Ascending aorta (tissue), 2 donors: ENCODE results near the gene CLP1. TPM values are rescaled to one million over a fixed set of nuclear protein-coding genes. Genes with fewer than 3 reads are reported as not detected.
A peak's percentile ranks its signal among the peaks of the same experiment; 100 is the strongest.

ENCODE experiments used
- DNase-seq, 2 donors: peaks; one replicate each; pipeline ENCODE4 v3.0.0-alpha.2; 2019; ENCODE audit warnings: low spot score in 2 of 2
- H3K27ac ChIP-seq, 2 donors: fragments of 200-600 bp; sonication (generic); one replicate each; pipeline ENCODE4 v1.5.1; 2016 to 2017; ENCODE audit warnings: mild to moderate bottlenecking in 1 of 2
- H3K27me3 ChIP-seq: fragments of 200-600 bp; sonication (generic); one replicate; pipeline ENCODE4 v1.5.1; 2017
- H3K36me3 ChIP-seq, 2 donors: fragments of 200-600 bp; sonication (generic); one replicate each; pipeline ENCODE4 v1.5.1; 2016
- H3K4me1 ChIP-seq, 2 donors: fragments of 200-600 bp; sonication (generic); one replicate each; pipeline ENCODE4 v1.5.1; 2016 to 2017; ENCODE audit warnings: mild to moderate bottlenecking in 1 of 2
- H3K4me3 ChIP-seq, 2 donors: fragments of 200-600 bp; sonication (generic); one replicate each; pipeline ENCODE4 v1.5.1; 2016 to 2017; ENCODE audit warnings: mild to moderate bottlenecking in 1 of 2
- H3K9me3 ChIP-seq, 2 donors: fragments of 200-600 bp; sonication (generic); one replicate each; pipeline ENCODE4 v1.5.1; 2016
- intact Hi-C: fragments of 100-400 bp; cut with DNase I; formaldehyde crosslinking; loops from one replicate; pipeline ENCODE4 v1.15.1; 2023
- total RNA-seq: library from RNA; depleted of rRNA; stranded (reverse); fragments of >200 nt; gene quantifications from one replicate; pipeline ENCODE4 v1.1.0, GENCODE V29; 2016
- TF ChIP-seq, protein P1 (sequence below), 3 experiments: fragments of 200-600 bp in 2 of 3; fragments of 450-650 bp in 1 of 3; sonication (generic) in 2 of 3; IDR thresholded peaks; one replicate each; pipeline ENCODE4 v1.5.1; 2016 to 2019; ENCODE audit warnings: antibody characterized with exemption in 3 of 3, mild to moderate bottlenecking in 1 of 3, moderate library complexity in 1 of 3

The CLP1 gene
- 1.2 TPM for total RNA-seq

DNA sequence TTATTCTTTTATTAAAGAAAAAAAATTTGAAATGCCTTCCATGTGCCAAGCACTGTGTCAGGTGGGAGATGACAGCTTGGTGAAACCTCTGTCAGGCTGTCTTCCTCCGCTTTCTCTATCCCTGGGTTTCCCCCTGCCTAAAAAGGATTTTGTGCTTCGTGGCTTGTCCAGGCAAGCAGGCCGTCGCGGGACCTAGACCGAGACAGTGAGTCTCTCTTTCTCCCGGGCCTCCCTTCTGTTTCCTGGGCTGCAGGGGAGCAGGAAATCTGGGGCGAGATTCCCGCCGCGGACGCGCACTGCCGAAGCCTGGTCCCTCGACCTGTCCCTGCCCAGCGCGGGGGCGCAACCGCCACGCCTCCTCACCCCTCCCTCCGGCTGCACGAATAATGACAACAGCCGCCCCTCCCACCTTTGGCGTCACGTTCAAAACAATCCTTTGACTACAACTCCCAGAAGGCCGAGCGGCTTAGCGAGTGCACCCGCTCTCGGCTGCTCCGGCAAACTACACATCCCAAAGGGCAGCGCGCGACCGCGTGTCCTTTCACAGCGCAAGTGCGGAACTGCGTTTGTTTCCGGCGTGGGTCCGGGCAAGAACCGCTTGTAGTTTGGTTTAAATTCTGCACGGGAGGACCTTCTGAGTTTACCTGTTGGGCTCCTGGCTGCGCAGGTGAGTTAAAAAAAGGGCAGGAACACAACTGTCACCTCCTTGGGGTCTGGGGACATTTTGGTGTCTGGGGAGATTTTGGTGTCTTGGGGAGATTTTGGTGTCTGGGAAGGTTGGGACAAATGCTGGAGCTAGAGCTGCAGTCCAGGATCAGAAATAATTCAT lies at the start of gene CLP1:
Gene CLP1 (plus strand): TSS at position 569 of the 829 bp plus-strand sequence. CDS start 1,715 bp downstream, outside the sequence.
- peak within 1 kb of the TSS; percentile 87 to 88 for H3K27ac ChIP-seq
- intact Hi-C loops = loop anchor here (1.0 to 2.0 kb wide), 3 partner anchors 10 to 921 kb away; partner anchors contain the start of genes MED19, TMX2 and ZFP91

DNA sequence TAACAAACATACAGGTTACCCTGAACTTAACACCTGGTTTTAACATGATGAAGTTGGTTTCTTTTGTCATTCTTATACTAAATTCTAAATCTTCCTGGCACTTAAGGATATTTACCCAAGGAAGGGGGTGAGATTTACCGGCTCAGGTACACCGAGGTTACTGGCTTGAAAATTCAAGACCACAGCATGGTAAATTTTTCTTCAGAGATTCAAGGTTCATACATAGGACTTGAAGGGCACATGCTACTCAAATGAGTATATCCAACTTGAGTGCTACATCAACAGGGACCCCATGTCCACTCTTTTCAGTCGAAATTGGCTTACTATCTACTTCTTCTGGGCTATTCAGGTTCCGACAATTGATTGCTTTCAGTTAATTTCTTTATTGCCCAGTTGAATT lies 47.4 kb upstream of the CLP1 start:
- no peak for DNase-seq
- peaks cover 75 to 95% of the 10 kb centered on the region in 2 donors for H3K36me3 ChIP-seq
- TF ChIP-seq, protein P1, sequence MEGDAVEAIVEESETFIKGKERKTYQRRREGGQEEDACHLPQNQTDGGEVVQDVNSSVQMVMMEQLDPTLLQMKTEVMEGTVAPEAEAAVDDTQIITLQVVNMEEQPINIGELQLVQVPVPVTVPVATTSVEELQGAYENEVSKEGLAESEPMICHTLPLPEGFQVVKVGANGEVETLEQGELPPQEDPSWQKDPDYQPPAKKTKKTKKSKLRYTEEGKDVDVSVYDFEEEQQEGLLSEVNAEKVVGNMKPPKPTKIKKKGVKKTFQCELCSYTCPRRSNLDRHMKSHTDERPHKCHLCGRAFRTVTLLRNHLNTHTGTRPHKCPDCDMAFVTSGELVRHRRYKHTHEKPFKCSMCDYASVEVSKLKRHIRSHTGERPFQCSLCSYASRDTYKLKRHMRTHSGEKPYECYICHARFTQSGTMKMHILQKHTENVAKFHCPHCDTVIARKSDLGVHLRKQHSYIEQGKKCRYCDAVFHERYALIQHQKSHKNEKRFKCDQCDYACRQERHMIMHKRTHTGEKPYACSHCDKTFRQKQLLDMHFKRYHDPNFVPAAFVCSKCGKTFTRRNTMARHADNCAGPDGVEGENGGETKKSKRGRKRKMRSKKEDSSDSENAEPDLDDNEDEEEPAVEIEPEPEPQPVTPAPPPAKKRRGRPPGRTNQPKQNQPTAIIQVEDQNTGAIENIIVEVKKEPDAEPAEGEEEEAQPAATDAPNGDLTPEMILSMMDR (IDR thresholded peaks at IDR 0.05) = no peak
- H3K4me1 ChIP-seq = no peaks in the 10 kb centered on the region
- no peak overlapping the region for H3K4me3 ChIP-seq
- H3K27ac ChIP-seq = no peak overlapping the region
- no peaks in the 10 kb centered on the region for H3K9me3 ChIP-seq
- intact Hi-C loops = no loop called here
- no peaks in the 10 kb centered on the region for H3K27me3 ChIP-seq

More for the DNA sequence above, at the start of gene CLP1:
- Histone ChIP-seq H3K9me3 (no peaks in the 10 kb centered on the region), H3K4me1 (peaks cover 0 to 6% of the 10 kb centered on the region in 2 donors), H3K4me3 (peak within 1 kb of the TSS; percentile 67 to 70), H3K27me3 (no peaks in the 10 kb centered on the region), H3K36me3 (peaks cover 25 to 32% of the 10 kb centered on the region in 2 donors)
- peak; percentile 98 to 100 for DNase-seq
- TF ChIP-seq, protein P1 (IDR thresholded peaks at IDR 0.05) = no peak

DNA sequence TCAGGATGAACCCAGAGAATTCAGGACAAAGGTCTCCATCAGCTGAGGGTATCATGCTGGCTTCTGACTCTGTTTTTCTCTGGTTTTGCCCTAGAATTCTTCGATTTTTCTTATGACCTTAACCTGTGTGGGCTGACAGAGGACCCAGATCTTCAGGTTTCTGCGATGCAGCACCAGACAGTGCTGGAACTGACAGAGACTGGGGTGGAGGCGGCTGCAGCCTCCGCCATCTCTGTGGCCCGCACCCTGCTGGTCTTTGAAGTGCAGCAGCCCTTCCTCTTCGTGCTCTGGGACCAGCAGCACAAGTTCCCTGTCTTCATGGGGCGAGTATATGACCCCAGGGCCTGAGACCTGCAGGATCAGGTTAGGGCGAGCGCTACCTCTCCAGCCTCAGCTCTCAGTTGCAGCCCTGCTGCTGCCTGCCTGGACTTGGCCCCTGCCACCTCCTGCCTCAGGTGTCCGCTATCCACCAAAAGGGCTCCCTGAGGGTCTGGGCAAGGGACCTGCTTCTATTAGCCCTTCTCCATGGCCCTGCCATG lies 43.3 kb upstream of the CLP1 start:
- intact Hi-C loops = no loop called here
- Histone ChIP-seq H3K9me3 (no peaks in the 10 kb centered on the region), H3K27me3 (no peaks in the 10 kb centered on the region), H3K4me3 (no peak overlapping the region), H3K36me3 (peaks cover 56 to 81% of the 10 kb centered on the region in 2 donors), H3K27ac (no peak overlapping the region), H3K4me1 (no peaks in the 10 kb centered on the region)
- DNase-seq = no peak
- TF ChIP-seq, protein P1 (IDR thresholded peaks at IDR 0.05) = no peak

DNA sequence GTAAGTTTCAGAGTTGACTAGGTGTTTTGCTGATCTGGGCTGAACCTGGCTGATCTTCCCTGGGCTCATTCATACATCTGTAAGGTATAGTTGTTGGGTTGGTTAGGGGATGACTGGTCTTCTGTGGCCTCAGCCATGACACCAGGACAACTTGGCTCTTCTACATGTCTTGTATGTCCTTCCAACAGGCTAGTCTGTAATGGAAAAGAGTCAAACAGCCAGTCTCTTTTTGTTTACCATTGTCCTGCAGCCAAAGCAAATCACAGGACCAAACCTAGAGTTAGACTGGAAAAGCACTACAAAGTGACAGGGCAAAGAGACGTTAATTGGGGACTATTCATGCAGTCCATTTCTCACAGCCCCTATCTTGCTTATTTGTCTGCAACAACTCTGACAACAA lies 42.3 kb upstream of the CLP1 start:
- no peaks in the 10 kb centered on the region for H3K4me1 ChIP-seq
- DNase-seq = no peak
- no peaks in the 10 kb centered on the region for H3K27me3 ChIP-seq
- TF ChIP-seq, protein P1 (IDR thresholded peaks at IDR 0.05) = no peak
- H3K4me3 ChIP-seq = no peak overlapping the region
- intact Hi-C loops = no loop called here
- H3K27ac ChIP-seq = no peak overlapping the region
- peaks cover 55 to 79% of the 10 kb centered on the region in 2 donors for H3K36me3 ChIP-seq
- H3K9me3 ChIP-seq = peaks cover 0 to 5% of the 10 kb centered on the region in 2 donors

DNA sequence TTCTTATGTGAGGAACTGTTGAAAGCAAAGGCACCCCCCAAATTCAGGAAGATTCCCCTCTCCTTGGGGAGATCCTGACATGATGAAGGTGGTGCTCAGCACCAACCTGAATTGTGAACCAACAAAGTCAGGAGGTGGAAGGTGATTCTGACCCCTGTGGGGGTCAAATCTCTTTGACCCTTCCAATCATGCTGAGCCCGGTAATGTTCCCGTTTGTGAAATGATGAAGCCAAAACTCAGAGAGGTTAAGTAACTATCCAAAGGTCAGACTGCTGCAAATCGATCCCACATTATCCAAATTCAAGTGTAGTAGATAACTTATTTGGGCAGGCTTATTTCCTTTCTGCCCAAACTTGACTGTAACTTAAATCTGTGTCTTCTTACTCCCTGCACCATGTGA lies 41.0 kb upstream of the CLP1 start:
- Histone ChIP-seq H3K36me3 (peaks cover 43 to 76% of the 10 kb centered on the region in 2 donors), H3K4me3 (no peak overlapping the region), H3K4me1 (no peaks in the 10 kb centered on the region), H3K27ac (no peak overlapping the region), H3K9me3 (peaks cover 0 to 5% of the 10 kb centered on the region in 2 donors), H3K27me3 (no peaks in the 10 kb centered on the region)
- intact Hi-C loops = no loop called here
- no peak for DNase-seq
- TF ChIP-seq, protein P1 (IDR thresholded peaks at IDR 0.05) = no peak
